HUDEP-2 (cell line): ENCODE results near the gene SLC47A2.

ENCODE experiments used
- DNase-seq, 76 experiments: peaks; one replicate each; lab custom pipeline; 2025; ENCODE audit not compliant: unreplicated experiment in 76 of 76; lab: John Stamatoyannopoulos, UW

The SLC47A2 gene

GRCh38 chr17:19648475-19649273 lies 67.7 kb downstream of the SLC47A2 start, which contains the start of gene ALDH3A2:
ALDH3A2 (plus strand) TSS chr17:19648751; CDS start chr17:19648972, 221 bp downstream.
- peak in 74 of 76 experiments; percentile 33 to 95 (median 85) for DNase-seq

GRCh38 chr17:19647697-19648474 lies 68.5 kb downstream of the SLC47A2 start:
- peak in 12 of 76 experiments; percentile 4 to 45 (median 26) for DNase-seq

- DNase-seq = no peak
Measured at GRCh38 chr17:19646788-19647696, 69.3 kb downstream of the SLC47A2 start.

GRCh38 chr17:19645734-19646201 lies 70.6 kb downstream of the SLC47A2 start:
- peak in 51 of 76 experiments; percentile 1 to 61 (median 25) for DNase-seq

GRCh38 chr17:19644493-19645210 lies 71.7 kb downstream of the SLC47A2 start:
- no peak for DNase-seq

GRCh38 chr17:19642373-19642893 lies 74.0 kb downstream of the SLC47A2 start:
- no peak for DNase-seq

GRCh38 chr17:19641687-19642372 lies 74.6 kb downstream of the SLC47A2 start:
- no peak for DNase-seq

- no peak for DNase-seq
Measured at GRCh38 chr17:19631905-19632304, 84.5 kb downstream of the SLC47A2 start.

GRCh38 chr17:19630661-19631060 lies 85.7 kb downstream of the SLC47A2 start:
- DNase-seq = no peak

- no peak for DNase-seq
Measured at GRCh38 chr17:19630035-19630434, 86.3 kb downstream of the SLC47A2 start.

- DNase-seq = no peak
Measured at GRCh38 chr17:19629449-19629848, 86.9 kb downstream of the SLC47A2 start.
